HL-60 (cell line): Measurements from ENCODE around the gene SFMBT1.

Experiments used
- DNase-seq, 2 experiments: peaks; one replicate each; pipeline ENCODE4 v3.0.0-alpha.2; 2010 to 2020; ENCODE audit warnings: low read depth in 1 of 2, low spot score in 1 of 2
- H3K27ac ChIP-seq: fragments of 250-450 bp; sonication (Bioruptor Pico); replicated peaks from 2 replicates; pipeline ENCODE4 v1.5.1; 2020; ENCODE audit warnings: mild to moderate bottlenecking, moderate library complexity
- H3K27me3 ChIP-seq: fragments of 250-450 bp; sonication (Bioruptor Pico); 2 replicates; pipeline ENCODE4 v1.5.1; 2021; ENCODE audit warnings: mild to moderate bottlenecking, moderate library complexity; ENCODE audit not compliant: insufficient read depth, poor library complexity, severe bottlenecking
- H3K4me3 ChIP-seq: replicated peaks from 2 replicates; pipeline ENCODE4 v1.5.1; 2011; ENCODE audit warnings: mild to moderate bottlenecking, control low read depth, low read length; ENCODE audit not compliant: insufficient read depth
- GABPA ChIP-seq: IDR thresholded peaks from 2 replicates; pipeline ENCODE4 v1.6.1; 2012; ENCODE audit warnings: low read depth
- POLR2AphosphoS5 ChIP-seq: IDR thresholded peaks from 2 replicates; pipeline ENCODE4 v1.6.1; 2012; ENCODE audit warnings: low read depth
- SPI1 ChIP-seq: IDR thresholded peaks from 2 replicates; pipeline ENCODE4 v1.6.1; 2012; ENCODE audit warnings: low read depth, mild to moderate bottlenecking, borderline replicate concordance
- TF ChIP-seq, protein P1 (sequence below): IDR thresholded peaks from one replicate; pipeline ENCODE4 v1.5.1; 2011; ENCODE audit warnings: low read length, control low read depth, inconsistent platforms; ENCODE audit not compliant: insufficient read depth
- TF ChIP-seq, protein P2 (sequence below): IDR thresholded peaks from 2 replicates; pipeline ENCODE4 v1.6.1; 2012; ENCODE audit warnings: low read depth; ENCODE audit not compliant: insufficient replicate concordance

SFMBT1 gene

DNA sequence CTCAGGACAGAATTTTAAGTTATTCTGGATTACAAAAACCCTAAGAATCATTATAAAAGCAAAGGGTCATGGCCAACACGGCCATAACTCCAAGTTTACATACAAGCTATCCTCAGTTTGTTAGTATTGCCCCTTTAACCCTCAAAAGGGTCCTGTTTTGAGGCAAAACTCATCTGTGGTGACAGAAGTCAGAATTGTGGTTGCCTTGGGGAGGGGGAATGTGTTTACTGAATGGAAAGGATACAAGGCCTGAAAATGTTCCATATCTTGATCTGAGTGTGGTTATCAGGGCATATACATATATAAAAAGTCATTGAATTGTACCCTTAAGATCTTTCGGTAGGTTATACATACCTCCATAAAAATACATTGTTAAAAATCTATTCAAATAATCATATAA is 2.1 kb downstream of the SFMBT1 start:
- no peak for DNase-seq
- TF ChIP-seq, protein P1, sequence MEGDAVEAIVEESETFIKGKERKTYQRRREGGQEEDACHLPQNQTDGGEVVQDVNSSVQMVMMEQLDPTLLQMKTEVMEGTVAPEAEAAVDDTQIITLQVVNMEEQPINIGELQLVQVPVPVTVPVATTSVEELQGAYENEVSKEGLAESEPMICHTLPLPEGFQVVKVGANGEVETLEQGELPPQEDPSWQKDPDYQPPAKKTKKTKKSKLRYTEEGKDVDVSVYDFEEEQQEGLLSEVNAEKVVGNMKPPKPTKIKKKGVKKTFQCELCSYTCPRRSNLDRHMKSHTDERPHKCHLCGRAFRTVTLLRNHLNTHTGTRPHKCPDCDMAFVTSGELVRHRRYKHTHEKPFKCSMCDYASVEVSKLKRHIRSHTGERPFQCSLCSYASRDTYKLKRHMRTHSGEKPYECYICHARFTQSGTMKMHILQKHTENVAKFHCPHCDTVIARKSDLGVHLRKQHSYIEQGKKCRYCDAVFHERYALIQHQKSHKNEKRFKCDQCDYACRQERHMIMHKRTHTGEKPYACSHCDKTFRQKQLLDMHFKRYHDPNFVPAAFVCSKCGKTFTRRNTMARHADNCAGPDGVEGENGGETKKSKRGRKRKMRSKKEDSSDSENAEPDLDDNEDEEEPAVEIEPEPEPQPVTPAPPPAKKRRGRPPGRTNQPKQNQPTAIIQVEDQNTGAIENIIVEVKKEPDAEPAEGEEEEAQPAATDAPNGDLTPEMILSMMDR: no peak
- TF ChIP-seq SPI1 (no peak), POLR2AphosphoS5 (no peak), GABPA (no peak)
- TF ChIP-seq, protein P2, sequence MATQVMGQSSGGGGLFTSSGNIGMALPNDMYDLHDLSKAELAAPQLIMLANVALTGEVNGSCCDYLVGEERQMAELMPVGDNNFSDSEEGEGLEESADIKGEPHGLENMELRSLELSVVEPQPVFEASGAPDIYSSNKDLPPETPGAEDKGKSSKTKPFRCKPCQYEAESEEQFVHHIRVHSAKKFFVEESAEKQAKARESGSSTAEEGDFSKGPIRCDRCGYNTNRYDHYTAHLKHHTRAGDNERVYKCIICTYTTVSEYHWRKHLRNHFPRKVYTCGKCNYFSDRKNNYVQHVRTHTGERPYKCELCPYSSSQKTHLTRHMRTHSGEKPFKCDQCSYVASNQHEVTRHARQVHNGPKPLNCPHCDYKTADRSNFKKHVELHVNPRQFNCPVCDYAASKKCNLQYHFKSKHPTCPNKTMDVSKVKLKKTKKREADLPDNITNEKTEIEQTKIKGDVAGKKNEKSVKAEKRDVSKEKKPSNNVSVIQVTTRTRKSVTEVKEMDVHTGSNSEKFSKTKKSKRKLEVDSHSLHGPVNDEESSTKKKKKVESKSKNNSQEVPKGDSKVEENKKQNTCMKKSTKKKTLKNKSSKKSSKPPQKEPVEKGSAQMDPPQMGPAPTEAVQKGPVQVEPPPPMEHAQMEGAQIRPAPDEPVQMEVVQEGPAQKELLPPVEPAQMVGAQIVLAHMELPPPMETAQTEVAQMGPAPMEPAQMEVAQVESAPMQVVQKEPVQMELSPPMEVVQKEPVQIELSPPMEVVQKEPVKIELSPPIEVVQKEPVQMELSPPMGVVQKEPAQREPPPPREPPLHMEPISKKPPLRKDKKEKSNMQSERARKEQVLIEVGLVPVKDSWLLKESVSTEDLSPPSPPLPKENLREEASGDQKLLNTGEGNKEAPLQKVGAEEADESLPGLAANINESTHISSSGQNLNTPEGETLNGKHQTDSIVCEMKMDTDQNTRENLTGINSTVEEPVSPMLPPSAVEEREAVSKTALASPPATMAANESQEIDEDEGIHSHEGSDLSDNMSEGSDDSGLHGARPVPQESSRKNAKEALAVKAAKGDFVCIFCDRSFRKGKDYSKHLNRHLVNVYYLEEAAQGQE: no peak
- H3K4me3 ChIP-seq: no peak overlapping the region
- no peaks in the 10 kb centered on the region for H3K27me3 ChIP-seq
- no peak overlapping the region for H3K27ac ChIP-seq

DNA sequence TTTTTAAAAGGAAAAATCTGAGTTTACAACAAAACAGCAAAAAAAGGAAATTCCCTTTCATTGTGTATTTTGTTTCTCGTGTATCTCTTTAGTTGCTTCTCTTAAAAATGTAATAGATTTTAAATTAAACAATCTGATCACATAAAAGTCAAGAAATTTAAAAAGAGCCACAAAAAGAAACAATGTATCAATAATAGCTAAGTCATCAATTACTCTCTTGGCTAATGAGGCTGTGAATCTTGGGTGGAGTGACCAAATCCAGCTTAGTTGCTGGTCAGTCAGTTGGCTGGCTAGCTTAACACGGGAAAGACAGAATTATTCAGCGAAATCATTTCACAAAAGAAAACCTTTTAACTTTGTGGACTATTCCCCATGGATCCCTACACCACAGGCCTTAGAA is 3.2 kb downstream of the SFMBT1 start:
- DNase-seq: no peak
- H3K4me3 ChIP-seq: no peak overlapping the region
- no peaks in the 10 kb centered on the region for H3K27me3 ChIP-seq
- TF ChIP-seq, protein P2: no peak
- TF ChIP-seq, protein P1: no peak
- no peak for TF ChIP-seq POLR2AphosphoS5
- TF ChIP-seq SPI1: no peak
- TF ChIP-seq GABPA: no peak
- H3K27ac ChIP-seq: no peak overlapping the region

DNA sequence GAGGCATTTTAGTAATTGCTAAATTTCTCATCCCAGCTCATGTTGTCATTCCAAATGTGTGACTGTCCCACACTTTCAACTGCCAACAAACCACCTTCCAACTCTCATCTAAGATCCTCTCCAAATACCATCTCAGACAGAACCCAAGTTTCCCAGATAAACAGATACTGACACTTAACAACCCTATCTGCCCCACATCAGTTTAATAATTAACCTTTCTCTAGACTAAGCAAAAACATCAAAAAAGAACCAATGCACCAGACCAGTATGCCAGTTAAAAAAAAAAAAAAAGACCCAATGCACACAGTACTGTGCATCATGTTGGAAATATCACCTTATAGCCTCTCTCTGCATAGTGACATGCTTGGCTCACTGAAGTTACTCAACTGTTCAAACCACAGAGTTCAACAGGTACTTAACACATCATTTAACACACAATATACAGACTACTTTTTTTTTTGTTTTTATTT is 5.5 kb downstream of the SFMBT1 start:
- H3K27ac ChIP-seq: no peak overlapping the region
- no peaks in the 10 kb centered on the region for H3K27me3 ChIP-seq
- H3K4me3 ChIP-seq: no peak overlapping the region
- TF ChIP-seq, protein P2: no peak
- TF ChIP-seq GABPA: no peak
- TF ChIP-seq SPI1: no peak
- TF ChIP-seq, protein P1: no peak
- no peak for TF ChIP-seq POLR2AphosphoS5
- DNase-seq: no peak
